HG03103 (cell line): ENCODE data around the gene PIK3CD.
"Not testable (repeated sequence)": the region's sequence is repeated elsewhere in the genome, so short reads cannot be mapped to it uniquely, and the experiment has no call there.

Experiments used
- ATAC-seq: cut with Tn5 transposase; IDR thresholded peaks from one replicate; pipeline ENCODE4 v1.9.1; 2021; ENCODE audit warnings: low read depth; ENCODE audit not compliant: unreplicated experiment

PIK3CD gene

GRCh38 chr1:9730096-9730901 lies 78.8 kb downstream of the PIK3CD start:
- no peak for ATAC-seq

GRCh38 chr1:9731051-9731537 lies 79.6 kb downstream of the PIK3CD start:
- no peak for ATAC-seq

- ATAC-seq: no peak
Measured at GRCh38 chr1:9731561-9731960, 80.0 kb downstream of the PIK3CD start.

- ATAC-seq: no peak
Measured at GRCh38 chr1:9732123-9732971, 80.8 kb downstream of the PIK3CD start.

- ATAC-seq: no peak
Measured at GRCh38 chr1:9733160-9733789, 81.7 kb downstream of the PIK3CD start.

GRCh38 chr1:9735800-9736199 lies 84.3 kb downstream of the PIK3CD start:
- no peak for ATAC-seq

GRCh38 chr1:9736241-9736640 lies 84.7 kb downstream of the PIK3CD start:
- ATAC-seq: no peak

- ATAC-seq: no peak
Measured at GRCh38 chr1:9737057-9737456, 85.5 kb downstream of the PIK3CD start.

- no peak for ATAC-seq
Measured at GRCh38 chr1:9737671-9738070, 86.1 kb downstream of the PIK3CD start.

GRCh38 chr1:9744106-9744799 lies 92.7 kb downstream of the PIK3CD start:
- no peak for ATAC-seq

- ATAC-seq: no peak
Measured at GRCh38 chr1:9746211-9746610, 94.7 kb downstream of the PIK3CD start.

GRCh38 chr1:9746651-9747050 lies 95.1 kb downstream of the PIK3CD start:
- no peak for ATAC-seq

GRCh38 chr1:9748391-9748790 lies 96.9 kb downstream of the PIK3CD start:
- ATAC-seq: not testable (repeated sequence)

GRCh38 chr1:9749361-9749760 lies 97.8 kb downstream of the PIK3CD start:
- ATAC-seq: no peak

GRCh38 chr1:9751971-9752370 lies 100.4 kb downstream of the PIK3CD start:
- ATAC-seq: no peak

GRCh38 chr1:9753121-9753531 lies 101.6 kb downstream of the PIK3CD start:
- no peak for ATAC-seq

GRCh38 chr1:9755441-9755995 lies 104.0 kb downstream of the PIK3CD start:
- no peak for ATAC-seq

- ATAC-seq: no peak
Measured at GRCh38 chr1:9758559-9759121, 107.1 kb downstream of the PIK3CD start.

- no peak for ATAC-seq
Measured at GRCh38 chr1:9759939-9760338, 108.4 kb downstream of the PIK3CD start.

GRCh38 chr1:9760824-9761223 lies 109.3 kb downstream of the PIK3CD start:
- no peak for ATAC-seq
